Central memory CD8-positive, alpha-beta T cell (primary cell): ENCODE data around the gene USHBP1.
"Not testable (repeated sequence)": the region's sequence is repeated elsewhere in the genome, so short reads cannot be mapped to it uniquely, and the experiment has no call there.

Source experiments
- ATAC-seq: fragments of 150-1000 bp; cut with Tn5 transposase; replicated peaks from 2 replicates; pipeline ENCODE4 v1.10.0; 2022; ENCODE audit warnings: mild to moderate bottlenecking, moderate FRiP score, moderate number of reproducible peaks; ENCODE audit not compliant: poor library complexity, severe bottlenecking; ENCODE audit errors: extremely low read depth
- DNase-seq, 2 donors: peaks; one replicate each; pipeline ENCODE4 v3.0.0; 2021; ENCODE audit warnings: low spot score in 2 of 2
- H3K27ac Mint-ChIP-seq: one replicate; pipeline ENCODE4 v1.8.0; 2022; ENCODE audit warnings: low read depth, mild to moderate bottlenecking, moderate library complexity, mixed read lengths
- H3K27me3 Mint-ChIP-seq: one replicate; pipeline ENCODE4 v1.8.0; 2022; ENCODE audit warnings: mixed read lengths
- H3K36me3 Mint-ChIP-seq: one replicate; pipeline ENCODE4 v1.8.0; 2022; ENCODE audit warnings: mild to moderate bottlenecking, moderate library complexity, mixed read lengths; ENCODE audit not compliant: insufficient read depth
- H3K4me1 Mint-ChIP-seq: one replicate; pipeline ENCODE4 v1.8.0; 2022; ENCODE audit warnings: mixed read lengths
- H3K4me3 Mint-ChIP-seq: one replicate; pipeline ENCODE4 v1.8.0; 2022; ENCODE audit warnings: mild to moderate bottlenecking, moderate library complexity, mixed read lengths
- H3K9me3 Mint-ChIP-seq: one replicate; pipeline ENCODE4 v1.8.0; 2022; ENCODE audit warnings: mixed read lengths

USHBP1 gene

GRCh38 chr19:17304386-17305215 lies 40.1 kb upstream of the USHBP1 start:
- H3K27ac Mint-ChIP-seq = no peak overlapping the region
- H3K27me3 Mint-ChIP-seq = no peaks in the 10 kb centered on the region
- H3K9me3 Mint-ChIP-seq = no peaks in the 10 kb centered on the region
- no peak for DNase-seq
- no peak for ATAC-seq
- peaks cover 29% of the 10 kb centered on the region for H3K4me1 Mint-ChIP-seq
- H3K4me3 Mint-ChIP-seq = peak overlapping the region; percentile 82
- peaks cover 8% of the 10 kb centered on the region for H3K36me3 Mint-ChIP-seq

- peaks cover 3% of the 10 kb centered on the region for H3K36me3 Mint-ChIP-seq
- no peak overlapping the region for H3K27ac Mint-ChIP-seq
- peak overlapping the region; percentile 72 for H3K4me3 Mint-ChIP-seq
- ATAC-seq (no peak), DNase-seq (no peak)
- H3K9me3 Mint-ChIP-seq = no peaks in the 10 kb centered on the region
- no peaks in the 10 kb centered on the region for H3K27me3 Mint-ChIP-seq
- H3K4me1 Mint-ChIP-seq = peaks cover 22% of the 10 kb centered on the region
These were observed 39.4 kb upstream of the USHBP1 start for GRCh38 chr19:17303940-17304267.

- DNase-seq = peak; percentile 86 to 87
- H3K4me3 Mint-ChIP-seq = peak within 1 kb of the TSS; percentile 72
- peak; percentile 65 for ATAC-seq
- H3K36me3 Mint-ChIP-seq = peaks cover 3% of the 10 kb centered on the region
- H3K9me3 Mint-ChIP-seq = no peaks in the 10 kb centered on the region
- no peak within 1 kb of the TSS for H3K27ac Mint-ChIP-seq
- H3K27me3 Mint-ChIP-seq = no peaks in the 10 kb centered on the region
- peaks cover 21% of the 10 kb centered on the region for H3K4me1 Mint-ChIP-seq
These were observed 38.8 kb upstream of the USHBP1 start, which contains the start of gene ABHD8 for GRCh38 chr19:17303167-17303939. TSS of gene ABHD8 (minus strand) at chr19:17303425. CDS start at chr19:17301616, 1,809 bp downstream.

GRCh38 chr19:17302391-17303166 lies 38.0 kb upstream of the USHBP1 start:
- DNase-seq = no peak
- no peak for ATAC-seq
- Mint-ChIP-seq H3K9me3 (no peaks in the 10 kb centered on the region), H3K27ac (no peak overlapping the region), H3K36me3 (peaks cover 3% of the 10 kb centered on the region), H3K27me3 (no peaks in the 10 kb centered on the region), H3K4me3 (peak overlapping the region; percentile 72), H3K4me1 (peaks cover 16% of the 10 kb centered on the region)

GRCh38 chr19:17300992-17301619 lies 36.6 kb upstream of the USHBP1 start:
- no peak for DNase-seq
- Mint-ChIP-seq H3K4me3 (no peak overlapping the region), H3K27ac (no peak overlapping the region), H3K27me3 (no peaks in the 10 kb centered on the region), H3K9me3 (no peaks in the 10 kb centered on the region), H3K36me3 (peaks cover 5% of the 10 kb centered on the region), H3K4me1 (peaks cover 14% of the 10 kb centered on the region)
- ATAC-seq = no peak

GRCh38 chr19:17296976-17297375 lies 32.4 kb upstream of the USHBP1 start:
- ATAC-seq = no peak
- no peak overlapping the region for H3K27ac Mint-ChIP-seq

GRCh38 chr19:17296273-17296672 lies 31.7 kb upstream of the USHBP1 start:
- Mint-ChIP-seq H3K4me3 (no peak overlapping the region), H3K36me3 (peaks cover 2% of the 10 kb centered on the region), H3K9me3 (no peaks in the 10 kb centered on the region), H3K4me1 (no peaks in the 10 kb centered on the region), H3K27ac (no peak overlapping the region), H3K27me3 (no peaks in the 10 kb centered on the region)
- no peak for ATAC-seq
- no peak for DNase-seq

More at GRCh38 chr19:17296976-17297375, 32.4 kb upstream of the USHBP1 start:
- Mint-ChIP-seq H3K9me3 (no peaks in the 10 kb centered on the region), H3K4me1 (no peaks in the 10 kb centered on the region), H3K4me3 (no peak overlapping the region), H3K27me3 (no peaks in the 10 kb centered on the region), H3K36me3 (peaks cover 2% of the 10 kb centered on the region)
- DNase-seq = no peak

GRCh38 chr19:17295551-17295950 lies 31.0 kb upstream of the USHBP1 start:
- not testable (repeated sequence) for H3K4me3 Mint-ChIP-seq, ATAC-seq, H3K9me3 Mint-ChIP-seq, DNase-seq, H3K4me1 Mint-ChIP-seq, H3K27me3 Mint-ChIP-seq, H3K36me3 Mint-ChIP-seq, H3K27ac Mint-ChIP-seq

GRCh38 chr19:17294051-17294891 lies 29.7 kb upstream of the USHBP1 start:
- ATAC-seq (no peak), DNase-seq (peak; percentile 21 to 32)
- Mint-ChIP-seq H3K4me3 (no peak overlapping the region), H3K27me3 (no peaks in the 10 kb centered on the region), H3K9me3 (no peaks in the 10 kb centered on the region), H3K36me3 (peaks cover 2% of the 10 kb centered on the region), H3K4me1 (no peaks in the 10 kb centered on the region), H3K27ac (no peak overlapping the region)

- Mint-ChIP-seq H3K4me1 (no peaks in the 10 kb centered on the region), H3K4me3 (no peak overlapping the region), H3K27ac (no peak overlapping the region), H3K27me3 (no peaks in the 10 kb centered on the region), H3K9me3 (no peaks in the 10 kb centered on the region), H3K36me3 (peaks cover 2% of the 10 kb centered on the region)
- ATAC-seq = no peak
- DNase-seq = no peak
These were observed 29.1 kb upstream of the USHBP1 start for GRCh38 chr19:17293605-17294004.

GRCh38 chr19:17292301-17293074 lies 27.9 kb upstream of the USHBP1 start:
- H3K27ac Mint-ChIP-seq = no peak overlapping the region

More at GRCh38 chr19:17292301-17293074, 27.9 kb upstream of the USHBP1 start:
- Mint-ChIP-seq H3K4me3 (peak overlapping the region; percentile 84), H3K27me3 (no peaks in the 10 kb centered on the region), H3K36me3 (peaks cover 2% of the 10 kb centered on the region), H3K4me1 (no peaks in the 10 kb centered on the region), H3K9me3 (no peaks in the 10 kb centered on the region)
- DNase-seq (peak; percentile 65 to 75), ATAC-seq (peak; percentile 96)
